HepG2 (cell line): ENCODE results near the gene CST3. TPM values are rescaled to one million over a fixed set of nuclear protein-coding genes. Genes with fewer than 3 reads are reported as not detected.

ENCODE experiments used
- BCLAF1 ChIP-seq: fragments of 450-650 bp; IDR thresholded peaks from 2 replicates; pipeline ENCODE4 v1.6.1; 2017; ENCODE audit warnings: mild to moderate bottlenecking
- MAFK ChIP-seq, 2 experiments: IDR thresholded peaks in 1 of 2; conservative IDR thresholded peaks in 1 of 2; 2 replicates each; pipeline ENCODE4 v1.6.1; 2011; ENCODE audit warnings: improper control_type of control experiment in 2 of 2, low read length in 2 of 2
- RERE ChIP-seq: IDR thresholded peaks from 2 replicates; pipeline ENCODE4 v1.6.1; 2016; ENCODE audit warnings: low read depth, missing genetic modification reagents, missing compliant biosample characterization
- TCF7L2 ChIP-seq: IDR thresholded peaks from 2 replicates; pipeline ENCODE4 v1.6.1; 2011; ENCODE audit warnings: mild to moderate bottlenecking, low read depth, low read length, moderate library complexity
- ZBTB40 ChIP-seq, 2 experiments: fragments of 450-650 bp in 1 of 2; sonication (generic) in 1 of 2; formaldehyde crosslinking in 1 of 2; IDR thresholded peaks; 2 replicates each; pipeline versions ENCODE4 v1.6.1 to v1.8.0; 2016 to 2022; ENCODE audit warnings: antibody characterized with exemption in 1 of 2, mild to moderate bottlenecking in 1 of 2, missing genetic modification reagents in 1 of 2
- ZFY ChIP-seq: sonication (generic); formaldehyde crosslinking; IDR thresholded peaks from 2 replicates; pipeline ENCODE4 v1.4.0; 2020; ENCODE audit warnings: missing genetic modification reagents
- ZNF24 ChIP-seq: fragments of 450-650 bp; IDR thresholded peaks from 2 replicates; pipeline ENCODE4 v1.6.1; 2017; ENCODE audit warnings: antibody characterized with exemption, mild to moderate bottlenecking
- ZNF510 ChIP-seq: sonication (generic); formaldehyde crosslinking; IDR thresholded peaks from 2 replicates; pipeline ENCODE4 v1.4.0; 2020; ENCODE audit warnings: low read depth, mild to moderate bottlenecking, missing genetic modification reagents
- ZNF598 ChIP-seq: sonication (generic); formaldehyde crosslinking; IDR thresholded peaks from 2 replicates; pipeline ENCODE4 v1.5.1; 2020; ENCODE audit warnings: mild to moderate bottlenecking, missing genetic modification reagents, borderline replicate concordance
- polyA plus RNA-seq, 8 experiments: library from polyadenylated mRNA; depleted of rRNA in 3 of 8; stranded (reverse) in 7 of 8; unstranded in 1 of 8; fragments of >200 nt; fragmentation: Illumina TruSeq in 4 of 8; extraction: Trizol in 4 of 8; gene quantifications; 2 replicates each; pipeline versions ENCODE4 v1.2.1 to v1.2.3, GENCODE V29; 2011 to 2016; ENCODE audit warnings: low read depth in 4 of 8, missing spikeins in 1 of 8, mixed read lengths in 1 of 8; ENCODE audit not compliant: insufficient read depth in 1 of 8
- total RNA-seq, 5 experiments: library from RNA; depleted of rRNA; stranded (reverse); fragments of >200 nt; fragmentation: Illumina TruSeq; extraction: Trizol; gene quantifications; 2 replicates each; pipeline ENCODE4 v1.2.3, GENCODE V29; 2016; ENCODE audit warnings: low read depth in 1 of 5

The CST3 gene
- total and polyA plus RNA-seq, 2 of the 13 experiments (the other 11 are each of a cell fraction or from before 2014, with no cell fraction given): 690 to 1,005 TPM

- TF ChIP-seq RERE (CRISPR knock-in tag): peak; percentile 72; the same call in 1 of the 2 replicates
- no peak for TF ChIP-seq BCLAF1
- TF ChIP-seq ZBTB40 (IDR thresholded peaks at IDR 0.05): no peak
- TF ChIP-seq ZBTB40 (CRISPR knock-in tag; IDR thresholded peaks at IDR 0.05): peak; percentile 83; the same call in 1 of the 2 replicates
- peak; percentile 74; the same call in 1 of the 2 replicates for TF ChIP-seq ZNF598 (CRISPR knock-in tag)
- no peak for TF ChIP-seq TCF7L2
- peak; percentile 98 for TF ChIP-seq ZFY (CRISPR knock-in tag)
- no peak for TF ChIP-seq ZNF24
- no peak for TF ChIP-seq MAFK (conservative IDR thresholded peaks at IDR 0.05 in 1 of 2, IDR thresholded peaks at IDR 0.05 in 1 of 2; ENCODE audit: low read length in 2 of 2)
- TF ChIP-seq ZNF510 (CRISPR knock-in tag): no peak
Observed at GRCh38 chr20:23637282-23638221, at the start of gene CST3 (continued).
